Kidney (tissue), 14 donors: ENCODE results near the gene USP49. TPM values are rescaled to one million over a fixed set of nuclear protein-coding genes. Genes with fewer than 3 reads are reported as not detected.
A peak's percentile ranks its signal among the peaks of the same experiment; 100 is the strongest.

ENCODE experiments used
- DNase-seq, 5 donors: peaks; one replicate each; pipeline ENCODE4 v3.0.0-alpha.2; 2013 to 2020
- FAIRE-seq: peaks from 2 replicates; lab custom pipeline; 2012; peaks lifted over from hg19 to GRCh38; lab: Jason Lieb, UNC
- H3K27ac ChIP-seq, 2 donors: one replicate each; pipeline ENCODE4 v1.7.0; 2013; ENCODE audit warnings: low read depth in 2 of 2, low read length in 2 of 2, inconsistent platforms in 1 of 2
- H3K27me3 ChIP-seq: one replicate; pipeline ENCODE4 v1.7.1; 2013; ENCODE audit warnings: low read length, inconsistent platforms; ENCODE audit not compliant: control insufficient read depth, insufficient read depth
- H3K36me3 ChIP-seq, 3 donors: one replicate each; pipeline versions ENCODE4 v1.7.0 to v1.7.1; 2013; ENCODE audit warnings: low read length in 3 of 3, control low read depth in 1 of 3, inconsistent platforms in 1 of 3; ENCODE audit not compliant: insufficient read depth in 3 of 3, control insufficient read depth in 2 of 3
- H3K4me1 ChIP-seq, 3 donors: one replicate each; pipeline versions ENCODE4 v1.7.0 to v1.7.1; 2013; ENCODE audit warnings: low read length in 3 of 3, inconsistent platforms in 1 of 3, low read depth in 1 of 3; ENCODE audit not compliant: control insufficient read depth in 2 of 3, insufficient read depth in 2 of 3
- H3K4me3 ChIP-seq, 3 donors: one replicate each; pipeline versions ENCODE4 v1.7.0 to v1.8.1; 2013; ENCODE audit warnings: low read length in 3 of 3, control low read depth in 1 of 3, inconsistent platforms in 1 of 3
- H3K9ac ChIP-seq, 3 donors: one replicate each; pipeline versions ENCODE4 v1.7.0 to v1.7.1; 2013; ENCODE audit warnings: low read length in 3 of 3, control low read depth in 1 of 3, inconsistent platforms in 1 of 3
- H3K9me3 ChIP-seq, 3 donors: one replicate each; pipeline versions ENCODE4 v1.7.0 to v1.7.1; 2013; ENCODE audit warnings: low read length in 3 of 3, control low read depth in 1 of 3, inconsistent platforms in 1 of 3; ENCODE audit not compliant: control insufficient read depth in 2 of 3, insufficient read depth in 1 of 3
- CTCF ChIP-seq: IDR thresholded peaks from 3 replicates; pipeline ENCODE4 v1.5.1; 2012; ENCODE audit warnings: mild to moderate bottlenecking, moderate library complexity, borderline replicate concordance; ENCODE audit not compliant: insufficient read depth; ENCODE audit errors: extremely low read depth
- intact Hi-C: fragments of 100-400 bp; cut with DNase I; formaldehyde crosslinking; loops from one replicate; pipeline ENCODE4 v1.11.1; 2022
- polyA plus RNA-seq: library from polyadenylated mRNA; stranded (reverse); fragments of 350-450 nt; fragmentation: Illumina TruSeq; extraction: RNeasy Lipid Tissue Mini Kit (QIAGEN cat#74804); gene quantifications from one replicate; pipeline ENCODE4 v1.2.3, GENCODE V29; 2014; ENCODE audit warnings: low read depth, low replicate concordance; ENCODE audit not compliant: insufficient read depth
- total RNA-seq: library from RNA; stranded (reverse); fragmentation: NEBNext Ultra II Directional; extraction: Animal tissue kit (Norgen Biotek cat#: 25700); gene quantifications from one replicate; pipeline ENCODE4 v1.2.1, GENCODE V29; 2021
- donor health status: control.
- donor health status: control.
- donor health status: control.
- donor health status: control.
- donor health status: control.
- donor health status: DM: yes; HTN: yes; CAD: no.
- donor health status: Normal renal cell carcinoma (clear cell type).

The USP49 gene
- total and polyA plus RNA-seq, 2 donors from 2014 or later: 1.1 to 3.4 TPM

GRCh38 chr6:41787219-41787917, 107.8 kb downstream of the USP49 start, which contains the start of gene TOMM6:
TSS of gene TOMM6 (plus strand) at chr6:41787694. CDS start at chr6:41787698, 4 bp downstream.
- DNase-seq (peak; percentile 97 to 98 (median 97)), FAIRE-seq (no peak)
- H3K9me3 ChIP-seq: no peaks in the 10 kb centered on the region
- TF ChIP-seq CTCF: peak; percentile 91
- peaks cover 2 to 26% (median 10%) of the 10 kb centered on the region in 3 donors for H3K36me3 ChIP-seq
- H3K9ac ChIP-seq: peak within 1 kb of the TSS; percentile 71 to 99 (median 81)
- H3K4me1 ChIP-seq: peaks cover 0 to 13% (median 0%) of the 10 kb centered on the region in 3 donors
- intact Hi-C loops: loop anchor here (10.0 kb wide), 1 partner anchor 257 kb away; no protein-coding TSS in a partner anchor
- H3K27ac ChIP-seq: peak within 1 kb of the TSS; percentile 92 to 97
- peak within 1 kb of the TSS; percentile 94 to 100 (median 98) for H3K4me3 ChIP-seq
- H3K27me3 ChIP-seq: no peaks in the 10 kb centered on the region

- H3K9ac ChIP-seq: peak overlapping the region; percentile 6 to 99 (median 70)
- peaks cover 2 to 20% (median 10%) of the 10 kb centered on the region in 3 donors for H3K36me3 ChIP-seq
- DNase-seq (peak; percentile 90 to 96 (median 92)), FAIRE-seq (no peak)
- peak; percentile 81 for TF ChIP-seq CTCF
- H3K4me1 ChIP-seq: peaks cover 0 to 13% (median 0%) of the 10 kb centered on the region in 3 donors
- no peaks in the 10 kb centered on the region for H3K9me3 ChIP-seq
- H3K27ac ChIP-seq: peak overlapping the region; percentile 92 to 97
- peak overlapping the region; percentile 94 to 100 (median 98) for H3K4me3 ChIP-seq
- no peaks in the 10 kb centered on the region for H3K27me3 ChIP-seq
- intact Hi-C loops: loop anchor here (10.0 kb wide), 1 partner anchor 258 kb away; no protein-coding TSS in a partner anchor
These were observed 108.5 kb downstream of the USP49 start for GRCh38 chr6:41786451-41787218.

- Histone ChIP-seq H3K36me3 (peaks cover 2 to 14% (median 9%) of the 10 kb centered on the region in 3 donors), H3K27me3 (no peaks in the 10 kb centered on the region), H3K9ac (peak overlapping the region in 1 of 3 donors; percentile 52), H3K9me3 (no peaks in the 10 kb centered on the region), H3K27ac (peak overlapping the region; percentile 92 to 97), H3K4me1 (peaks cover 0 to 20% (median 3%) of the 10 kb centered on the region in 3 donors), H3K4me3 (peak overlapping the region; percentile 3 to 100 (median 36))
- TF ChIP-seq CTCF: no peak
- peak in 1 of 5 donors; percentile 87 for DNase-seq
- intact Hi-C loops: loop anchor here (10.0 kb wide), 1 partner anchor 259 kb away; no protein-coding TSS in a partner anchor
- no peak for FAIRE-seq
These were observed 109.3 kb downstream of the USP49 start for GRCh38 chr6:41785689-41786450.
